ENCODE data around the gene CDC42EP2. TPM values are rescaled to one million over a fixed set of nuclear protein-coding genes. Genes with fewer than 3 reads are reported as not detected.

Gene CDC42EP2
- polyA plus RNA-seq, 1 donor (not counting 4 experiments of a cell fraction or from before 2014, with no cell fraction given) = 6.1 TPM

- no peak for DNase-seq (ENCODE audit: low read depth, low spot score)
- Histone ChIP-seq H3K27ac (ENCODE audit: control insufficient read depth, insufficient read depth, low read length) (no peak overlapping the region), H3K36me3 (ENCODE audit: control insufficient read depth in 2 of 2, extremely low read depth in 1 of 2, insufficient read depth in 2 of 2, low read length in 2 of 2) (peaks cover 10 to 34% of the 10 kb centered on the region in 2 experiments), H3K27me3 (ENCODE audit: control insufficient read depth, extremely low read depth, insufficient read depth, low read length) (no peaks in the 10 kb centered on the region), H2AFZ (ENCODE audit: control insufficient read depth, low read length) (no peak overlapping the region), H3K4me3 (ENCODE audit: control insufficient read depth in 2 of 3, extremely low read depth in 1 of 3, insufficient read depth in 2 of 3, low read depth in 1 of 3, low read length in 3 of 3) (no peak overlapping the region), H3K9ac (ENCODE audit: control insufficient read depth, extremely low read depth, insufficient read depth, low read length) (no peak overlapping the region), H3K79me2 (ENCODE audit: control insufficient read depth, insufficient read depth, low read length) (no peaks in the 10 kb centered on the region), H4K20me1 (ENCODE audit: control insufficient read depth, extremely low read depth, insufficient read depth, low read length) (no peaks in the 10 kb centered on the region), H3K4me2 (ENCODE audit: control insufficient read depth, extremely low read depth, insufficient read depth, low read depth, low read length) (no peak overlapping the region), H3K4me1 (ENCODE audit: control insufficient read depth, extremely low read depth, insufficient read depth, low read length) (no peaks in the 10 kb centered on the region), H3K9me1 (ENCODE audit: control insufficient read depth, extremely low read depth, insufficient read depth, low read length) (no peaks in the 10 kb centered on the region), H3K9me3 (ENCODE audit: control insufficient read depth, low read depth, low read length) (no peaks in the 10 kb centered on the region)
- dilution Hi-C loops (cut with MboI; ENCODE audit: extremely low pct_ligation_motif_present, low sequenced_read_pairs) = no loop called here
- FAIRE-seq = no peak
- TF ChIP-seq CTCF (optimal IDR thresholded peaks at IDR 0.05 in 1 of 3, IDR thresholded peaks at IDR 0.05 in 1 of 3, conservative IDR thresholded peaks at IDR 0.05 in 1 of 3; ENCODE audit: extremely low read depth in 1 of 3, insufficient read depth in 2 of 3, low read length in 3 of 3) (no peak), EZH2 (IDR thresholded peaks at IDR 0.05; ENCODE audit: low read length) (no peak)
Measured at GRCh38 chr11:65297026-65297672, 17.5 kb upstream of the CDC42EP2 start.

GRCh38 chr11:65298131-65298535 is 16.5 kb upstream of the CDC42EP2 start:
- no peak for DNase-seq (ENCODE audit: low read depth, low spot score)
- Histone ChIP-seq H3K9ac (ENCODE audit: control insufficient read depth, extremely low read depth, insufficient read depth, low read length) (no peak overlapping the region), H3K4me1 (ENCODE audit: control insufficient read depth, extremely low read depth, insufficient read depth, low read length) (no peaks in the 10 kb centered on the region), H3K9me3 (ENCODE audit: control insufficient read depth, low read depth, low read length) (no peaks in the 10 kb centered on the region), H3K4me2 (ENCODE audit: control insufficient read depth, extremely low read depth, insufficient read depth, low read depth, low read length) (no peak overlapping the region), H3K36me3 (ENCODE audit: control insufficient read depth in 2 of 2, extremely low read depth in 1 of 2, insufficient read depth in 2 of 2, low read length in 2 of 2) (peaks cover 10 to 33% of the 10 kb centered on the region in 2 experiments), H3K9me1 (ENCODE audit: control insufficient read depth, extremely low read depth, insufficient read depth, low read length) (no peaks in the 10 kb centered on the region), H3K27me3 (ENCODE audit: control insufficient read depth, extremely low read depth, insufficient read depth, low read length) (no peaks in the 10 kb centered on the region), H3K79me2 (ENCODE audit: control insufficient read depth, insufficient read depth, low read length) (no peaks in the 10 kb centered on the region), H2AFZ (ENCODE audit: control insufficient read depth, low read length) (no peak overlapping the region), H3K4me3 (ENCODE audit: control insufficient read depth in 2 of 3, extremely low read depth in 1 of 3, insufficient read depth in 2 of 3, low read depth in 1 of 3, low read length in 3 of 3) (no peak overlapping the region), H4K20me1 (ENCODE audit: control insufficient read depth, extremely low read depth, insufficient read depth, low read length) (no peaks in the 10 kb centered on the region), H3K27ac (ENCODE audit: control insufficient read depth, insufficient read depth, low read length) (no peak overlapping the region)
- no peak for TF ChIP-seq EZH2 (IDR thresholded peaks at IDR 0.05; ENCODE audit: low read length)
- no peak for TF ChIP-seq CTCF (optimal IDR thresholded peaks at IDR 0.05 in 1 of 3, IDR thresholded peaks at IDR 0.05 in 1 of 3, conservative IDR thresholded peaks at IDR 0.05 in 1 of 3; ENCODE audit: extremely low read depth in 1 of 3, insufficient read depth in 2 of 3, low read length in 3 of 3)
- no peak for FAIRE-seq
- dilution Hi-C loops (cut with MboI; ENCODE audit: extremely low pct_ligation_motif_present, low sequenced_read_pairs) = no loop called here

Data from keratinocyte (primary cell).